IMR-90 (cell line): ENCODE measurements around the gene RPTOR. TPM values are rescaled to one million over a fixed set of nuclear protein-coding genes. Genes with fewer than 3 reads are reported as not detected.

Source experiments
- ATAC-seq: fragments of 200-7000 bp; cut with Tn5 transposase; 2 replicates; pipeline ENCODE4 v1.9.1; 2020; ENCODE audit warnings: low read depth, mild to moderate bottlenecking, moderate library complexity
- BruUV-seq: library from RNA; stranded (reverse); fragments of 400-500 nt; replicated peaks from 2 replicates; lab custom pipeline; 2021; lab: Mats Ljungman, UMichigan
- CTCF ChIA-PET: fragments of 300-600 bp; formaldehyde crosslinking; extraction: SDS; loops from one replicate; lab custom pipeline; 2021; ENCODE audit warnings: antibody characterized with exemption; lab: Yijun Ruan, JAX
- POLR2A ChIA-PET: fragments of 300-600 bp; sonication (Branson Sonifier 250); formaldehyde crosslinking; loops from one replicate; lab custom pipeline; 2022; ENCODE audit warnings: antibody characterized with exemption; ENCODE audit not compliant: unreplicated experiment; lab: Charles Lee
- DNase-seq: peaks from one replicate; pipeline ENCODE4 v3.0.0; 2013
- H2AFZ ChIP-seq: replicated peaks from 2 replicates; pipeline ENCODE3; 2013; ENCODE audit warnings: low read length, mild to moderate bottlenecking; ENCODE audit not compliant: poor library complexity
- H2AK5ac ChIP-seq: 2 replicates; pipeline ENCODE4 v1.6.1; 2013; ENCODE audit warnings: low read depth, low read length, inconsistent platforms
- H2AK9ac ChIP-seq: replicated peaks from 2 replicates; pipeline ENCODE3; 2013; ENCODE audit warnings: mild to moderate bottlenecking, low read depth, low read length, moderate library complexity; ENCODE audit not compliant: poor library complexity
- H2BK120ac ChIP-seq: 2 replicates; pipeline ENCODE4 v1.6.1; 2013; ENCODE audit warnings: low read depth, low read length, inconsistent platforms
- H2BK15ac ChIP-seq: 3 replicates; pipeline ENCODE4 v1.6.1; 2013; ENCODE audit warnings: low read depth, low read length, inconsistent platforms
- H2BK20ac ChIP-seq: 2 replicates; pipeline ENCODE4 v1.6.1; 2013; ENCODE audit warnings: low read depth, mild to moderate bottlenecking, inconsistent platforms, low read length, moderate library complexity
- H2BK5ac ChIP-seq: 2 replicates; pipeline ENCODE4 v1.6.1; 2013; ENCODE audit warnings: mild to moderate bottlenecking, low read depth, low read length, inconsistent platforms; ENCODE audit not compliant: poor library complexity, severe bottlenecking
- H3K14ac ChIP-seq: replicated peaks from 2 replicates; pipeline ENCODE4 v1.6.1; 2013; ENCODE audit warnings: low read depth, low read length, inconsistent platforms
- H3K18ac ChIP-seq: 2 replicates; pipeline ENCODE4 v1.6.1; 2013; ENCODE audit warnings: low read depth, low read length, control low read depth
- H3K23ac ChIP-seq: 2 replicates; pipeline ENCODE4 v1.6.1; 2013; ENCODE audit warnings: low read depth, low read length, inconsistent platforms
- H3K27ac ChIP-seq: 2 replicates; pipeline ENCODE4 v1.5.1; 2013; ENCODE audit warnings: mild to moderate bottlenecking, control low read depth, low read length; ENCODE audit not compliant: insufficient read depth
- H3K27me3 ChIP-seq: 2 replicates; pipeline ENCODE4 v1.6.1; 2013; ENCODE audit warnings: low read length; ENCODE audit not compliant: control insufficient read depth, insufficient read depth
- H3K36me3 ChIP-seq: 2 replicates; pipeline ENCODE4 v1.6.1; 2013; ENCODE audit warnings: low read length, mixed read lengths; ENCODE audit not compliant: control insufficient read depth, insufficient read depth
- H3K4ac ChIP-seq: 2 replicates; pipeline ENCODE4 v1.6.1; 2013; ENCODE audit warnings: low read depth, low read length, inconsistent platforms
- H3K4me1 ChIP-seq: 2 replicates; pipeline ENCODE4 v1.6.1; 2013; ENCODE audit warnings: low read length, mixed read lengths; ENCODE audit not compliant: control insufficient read depth, insufficient read depth
- H3K4me2 ChIP-seq: 2 replicates; pipeline ENCODE4 v1.6.1; 2013; ENCODE audit warnings: low read depth, mild to moderate bottlenecking, control low read depth, low read length, moderate library complexity
- H3K4me3 ChIP-seq: 2 replicates; pipeline ENCODE4 v1.5.1; 2013; ENCODE audit warnings: low read depth, mild to moderate bottlenecking, control low read depth, low read length, moderate library complexity; ENCODE audit not compliant: insufficient read depth
- H3K56ac ChIP-seq: 2 replicates; pipeline ENCODE4 v1.6.1; 2013; ENCODE audit warnings: low read length, inconsistent platforms; ENCODE audit not compliant: insufficient read depth; ENCODE audit errors: extremely low read depth
- H3K79me1 ChIP-seq, 2 experiments: 2 replicates each; pipeline ENCODE4 v1.6.1; 2013; ENCODE audit warnings: low read length in 2 of 2, inconsistent platforms in 1 of 2, low read depth in 1 of 2
- H3K9ac ChIP-seq: 2 replicates; pipeline ENCODE4 v1.6.1; 2013; ENCODE audit warnings: low read depth, low read length, control low read depth
- H3K9me1 ChIP-seq: 2 replicates; pipeline ENCODE4 v1.6.1; 2013; ENCODE audit warnings: low read length, inconsistent platforms; ENCODE audit not compliant: insufficient read depth
- H3K9me3 ChIP-seq: 2 replicates; pipeline ENCODE4 v1.6.1; 2013; ENCODE audit warnings: low read length; ENCODE audit not compliant: control insufficient read depth, insufficient read depth
- H4K20me1 ChIP-seq: 2 replicates; pipeline ENCODE4 v1.6.1; 2013; ENCODE audit warnings: low read length, inconsistent platforms; ENCODE audit not compliant: insufficient read depth
- H4K5ac ChIP-seq: 2 replicates; pipeline ENCODE4 v1.6.1; 2013; ENCODE audit warnings: mild to moderate bottlenecking, low read depth, low read length, control low read depth
- H4K8ac ChIP-seq, 2 experiments: 2 replicates each; pipeline ENCODE4 v1.6.1; 2013; ENCODE audit warnings: low read depth in 2 of 2, low read length in 2 of 2, control low read depth in 1 of 2, inconsistent platforms in 1 of 2
- H4K91ac ChIP-seq: 2 replicates; pipeline ENCODE4 v1.6.1; 2013; ENCODE audit warnings: low read depth, low read length, inconsistent platforms; ENCODE audit not compliant: insufficient read depth
- BHLHE40 ChIP-seq: fragments of 150-350 bp; IDR thresholded peaks from 2 replicates; pipeline ENCODE4 v1.6.1; 2016; ENCODE audit warnings: mild to moderate bottlenecking, low read depth, low read length
- CEBPB ChIP-seq: IDR thresholded peaks from 2 replicates; pipeline ENCODE4 v1.6.1; 2012; ENCODE audit warnings: low read depth, low read length, improper control_type of control experiment
- CHD1 ChIP-seq: IDR thresholded peaks from 2 replicates; pipeline ENCODE4 v1.6.1; 2012; ENCODE audit warnings: low read depth, low read length, improper control_type of control experiment
- CTCF ChIP-seq: conservative IDR thresholded peaks from 2 replicates; pipeline ENCODE4 v1.5.1; 2012; ENCODE audit warnings: mild to moderate bottlenecking, low read depth, low read length, improper control_type of control experiment
- FOS ChIP-seq: fragments of 150-350 bp; IDR thresholded peaks from 2 replicates; pipeline ENCODE4 v1.6.1; 2016; ENCODE audit warnings: low read depth, low read length
- MAFK ChIP-seq: IDR thresholded peaks from 2 replicates; pipeline ENCODE4 v1.6.1; 2012; ENCODE audit warnings: low read depth, low read length, improper control_type of control experiment
- MXI1 ChIP-seq: IDR thresholded peaks from 2 replicates; pipeline ENCODE4 v1.6.1; 2012; ENCODE audit warnings: low read depth, mild to moderate bottlenecking, low read length, moderate library complexity, borderline replicate concordance
- NFE2L2 ChIP-seq: fragments of 150-350 bp; IDR thresholded peaks from 2 replicates; pipeline ENCODE4 v1.6.1; 2016; ENCODE audit warnings: low read depth, mild to moderate bottlenecking, low read length
- POLR2A ChIP-seq: IDR thresholded peaks from 2 replicates; pipeline ENCODE4 v1.6.1; 2012; ENCODE audit warnings: mild to moderate bottlenecking, low read depth, low read length
- RAD21 ChIP-seq: IDR thresholded peaks from 2 replicates; pipeline ENCODE4 v1.6.1; 2012; ENCODE audit warnings: low read length, improper control_type of control experiment
- RCOR1 ChIP-seq: IDR thresholded peaks from 2 replicates; pipeline ENCODE4 v1.6.1; 2012; ENCODE audit warnings: mild to moderate bottlenecking, low read length, improper control_type of control experiment; ENCODE audit not compliant: insufficient replicate concordance
- RFX5 ChIP-seq: IDR thresholded peaks from 2 replicates; pipeline ENCODE4 v1.8.0; 2012; ENCODE audit warnings: low read depth, mild to moderate bottlenecking, low read length, moderate library complexity
- SMC3 ChIP-seq: fragments of 150-350 bp; IDR thresholded peaks from 2 replicates; pipeline ENCODE4 v1.6.1; 2016; ENCODE audit warnings: low read depth, mild to moderate bottlenecking, antibody characterized with exemption, low read length, moderate library complexity
- USF2 ChIP-seq: fragments of 150-350 bp; IDR thresholded peaks from 2 replicates; pipeline ENCODE4 v1.6.1; 2017; ENCODE audit warnings: mild to moderate bottlenecking, antibody characterized with exemption, low read length, low read depth
- WGBS, 2 experiments: methylation state at CpG; one replicate each; pipeline versions ENCODE4 v1.1.5 to v1.1.7; 2013; ENCODE audit warnings: missing lambda C conversion rate in 2 of 2; ENCODE audit not compliant: insufficient read length in 1 of 2; ENCODE audit errors: extremely low coverage in 2 of 2; 5-methylcytosine and 5-hydroxymethylcytosine counted together
- dilution Hi-C: fragments of 300-500 bp; cut with HindIII; formaldehyde crosslinking; loops from one replicate; pipeline ENCODE4 v1.14.3; 2018; ENCODE audit warnings: low sequenced_read_pairs; ENCODE audit not compliant: unreplicated experiment
- in situ Hi-C: fragments of 300-500 bp; cut with MboI; formaldehyde crosslinking; loops from 3 replicates; pipeline ENCODE4 v1.14.3; 2019; ENCODE audit warnings: low sequenced_read_pairs, inconsistent platforms, mixed read lengths
- intact Hi-C: fragments of 100-400 bp; cut with micrococcal nuclease; formaldehyde crosslinking; loops from 2 replicates; pipeline ENCODE4 v1.10.0; 2022
- polyA plus RNA-seq, 3 experiments: library from polyadenylated mRNA; depleted of rRNA; stranded (reverse); fragments of >200 nt; gene quantifications; 2 replicates each; pipeline ENCODE4 v1.2.3, GENCODE V29; 2012; ENCODE audit warnings: low replicate concordance in 1 of 3
- total RNA-seq: library from RNA; depleted of rRNA; stranded (reverse); fragments of >200 nt; gene quantifications from 2 replicates; pipeline ENCODE4 v1.2.3, GENCODE V29; 2012
- TF ChIP-seq, protein P1 (sequence below): fragments of 150-350 bp; IDR thresholded peaks from 2 replicates; pipeline ENCODE4 v1.6.1; 2016; ENCODE audit warnings: low read depth, mild to moderate bottlenecking, low read length, moderate library complexity, borderline replicate concordance

Gene RPTOR
- total and polyA plus RNA-seq, 2 of the 4 experiments (the other 2 are of a cell fraction), result 10.8 to 14.7 TPM

DNA sequence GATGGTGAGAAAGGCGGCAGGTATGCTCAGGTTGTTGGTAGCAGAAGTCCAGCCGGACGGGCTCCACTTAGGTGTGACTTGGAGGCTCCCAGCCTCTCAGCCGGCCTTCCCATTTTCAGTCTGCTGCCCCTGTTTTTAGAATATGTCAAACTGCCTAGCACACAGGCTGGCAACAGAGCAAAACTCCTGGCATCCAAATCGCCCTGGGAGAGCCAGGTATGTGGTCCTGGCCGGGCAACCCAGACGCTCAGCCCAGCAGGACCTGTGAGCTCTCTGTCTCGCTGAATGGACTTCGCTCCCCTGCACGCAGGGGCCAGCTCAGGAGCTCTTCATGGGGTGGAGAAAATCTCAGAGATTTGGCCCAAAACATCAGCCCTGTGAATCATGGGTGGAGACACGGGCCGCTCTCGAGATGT is 299.1 kb downstream of the RPTOR start:
- H3K4ac ChIP-seq, result no peak overlapping the region
- H4K91ac ChIP-seq, result no peak overlapping the region
- no peaks in the 10 kb centered on the region for H4K20me1 ChIP-seq
- H2BK120ac ChIP-seq, result no peak overlapping the region
- 0 out of 2 replicates have a peak overlapping the region, but pooled peaks have one; percentile 37 for H2AK5ac ChIP-seq
- no peaks in the 10 kb centered on the region for H3K27me3 ChIP-seq
- H3K9me1 ChIP-seq, result peaks cover 3% of the 10 kb centered on the region; the same call in 1 of the 2 replicates
- H2BK20ac ChIP-seq, result no peak overlapping the region
- in situ Hi-C loops, result no loop called here
- no peak overlapping the region for H3K4me2 ChIP-seq
- H4K5ac ChIP-seq, result no peak overlapping the region
- POLR2A ChIA-PET, result interaction anchor here (1.0 kb wide), 1 partner anchor 12 kb away, joined by 3 read pairs; no protein-coding TSS in a partner anchor
- 93% methylated on average over 8 of the region's 13 CpGs; no CpG with 5 or more reads in 1 of the 2 experiments for WGBS, 2 experiments
- no peak overlapping the region for H2BK15ac ChIP-seq
- TF ChIP-seq POLR2A, result no peak
- TF ChIP-seq SMC3, result no peak
- no peak for TF ChIP-seq CHD1
- no peak for TF ChIP-seq BHLHE40
- no peak for TF ChIP-seq CEBPB
- no peak for TF ChIP-seq USF2
- TF ChIP-seq NFE2L2, result no peak
- TF ChIP-seq CTCF, result no peak
- no peak for TF ChIP-seq RCOR1
- TF ChIP-seq MAFK, result no peak
- no peak for TF ChIP-seq MXI1
- TF ChIP-seq RFX5, result no peak
- TF ChIP-seq, protein P1, sequence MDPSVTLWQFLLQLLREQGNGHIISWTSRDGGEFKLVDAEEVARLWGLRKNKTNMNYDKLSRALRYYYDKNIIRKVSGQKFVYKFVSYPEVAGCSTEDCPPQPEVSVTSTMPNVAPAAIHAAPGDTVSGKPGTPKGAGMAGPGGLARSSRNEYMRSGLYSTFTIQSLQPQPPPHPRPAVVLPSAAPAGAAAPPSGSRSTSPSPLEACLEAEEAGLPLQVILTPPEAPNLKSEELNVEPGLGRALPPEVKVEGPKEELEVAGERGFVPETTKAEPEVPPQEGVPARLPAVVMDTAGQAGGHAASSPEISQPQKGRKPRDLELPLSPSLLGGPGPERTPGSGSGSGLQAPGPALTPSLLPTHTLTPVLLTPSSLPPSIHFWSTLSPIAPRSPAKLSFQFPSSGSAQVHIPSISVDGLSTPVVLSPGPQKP, result no peak
- TF ChIP-seq FOS, result no peak
- no peak for TF ChIP-seq RAD21
- intact Hi-C loops, result no loop called here
- no peak overlapping the region for H3K14ac ChIP-seq
- H2BK5ac ChIP-seq, result no peak overlapping the region
- DNase-seq (no peak), ATAC-seq (no peak)
- H3K18ac ChIP-seq, result no peak overlapping the region
- H3K79me1 ChIP-seq, result no peaks in the 10 kb centered on the region; a peak in 1 of 4 replicates
- no peak overlapping the region for H3K4me3 ChIP-seq
- H3K9me3 ChIP-seq, result no peaks in the 10 kb centered on the region
- dilution Hi-C loops, result no loop called here
- H3K9ac ChIP-seq, result no peak overlapping the region
- H2AFZ ChIP-seq, result no peak overlapping the region
- CTCF ChIA-PET, result interaction anchor here (0.8 kb wide), 1 partner anchor 10 kb away, joined by 3 read pairs; no protein-coding TSS in a partner anchor
- H3K36me3 ChIP-seq, result peaks cover 22% of the 10 kb centered on the region
- no peak overlapping the region for H2AK9ac ChIP-seq
- no TSS peak for BruUV-seq
- H3K23ac ChIP-seq, result no peak overlapping the region
- H3K4me1 ChIP-seq, result no peaks in the 10 kb centered on the region
- no peak overlapping the region for H3K27ac ChIP-seq
- no peak overlapping the region for H4K8ac ChIP-seq
- no peak overlapping the region for H3K56ac ChIP-seq
